Inflammatory macrophage (primary cell): ENCODE measurements around the gene LIN7B.

Experiments used
- DNase-seq, 2 donors: peaks; one replicate each; pipeline ENCODE4 v3.0.0-alpha.2; 2020 to 2022

The LIN7B gene

DNA sequence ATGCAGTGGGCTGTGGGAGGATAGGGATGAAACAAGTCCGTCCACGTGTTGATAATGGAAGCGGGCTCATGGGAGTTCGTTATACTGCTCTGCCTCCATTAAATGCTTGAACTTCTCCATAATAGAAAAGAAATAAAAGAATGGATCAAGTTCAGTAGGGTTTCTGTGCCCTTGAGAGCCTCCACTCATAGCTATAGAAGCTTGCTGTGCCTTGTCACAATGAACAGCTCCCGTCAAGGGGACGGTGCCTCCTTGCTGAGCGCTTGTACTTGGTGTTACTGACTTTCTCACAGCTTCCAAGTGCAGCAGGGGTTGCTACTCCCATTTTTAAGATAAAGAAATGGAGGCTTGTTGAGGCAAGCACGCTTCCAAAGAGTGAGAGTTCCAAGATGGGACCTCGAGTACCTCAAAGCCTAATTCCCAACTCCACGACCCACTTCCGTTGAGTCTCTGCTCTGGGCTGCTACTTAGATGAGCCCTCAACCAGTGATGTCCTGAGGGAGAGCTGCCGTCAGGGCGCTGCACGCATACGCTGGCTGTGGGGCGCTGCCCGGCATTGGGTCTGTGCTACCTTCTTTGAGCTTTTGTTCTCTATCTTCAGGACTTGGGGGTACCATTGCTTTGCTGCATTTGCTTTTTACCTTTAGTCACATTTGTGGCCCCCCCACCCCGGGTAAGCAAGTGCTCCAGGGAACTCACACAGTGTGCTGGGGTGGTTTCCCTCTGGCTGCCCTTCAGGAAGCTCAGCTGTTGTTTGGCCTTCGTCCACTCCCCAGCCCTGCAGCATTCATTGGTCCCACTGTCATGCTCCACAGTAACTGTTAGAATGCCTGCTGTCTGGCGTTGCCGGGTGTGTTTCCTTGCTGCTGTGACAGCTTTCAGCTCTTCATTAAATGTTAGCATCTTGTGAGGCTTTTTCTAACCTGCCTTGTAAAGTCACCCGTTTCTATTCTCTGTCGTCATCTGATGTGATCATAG lies 19.4 kb upstream of the LIN7B start:
- no peak for DNase-seq

DNA sequence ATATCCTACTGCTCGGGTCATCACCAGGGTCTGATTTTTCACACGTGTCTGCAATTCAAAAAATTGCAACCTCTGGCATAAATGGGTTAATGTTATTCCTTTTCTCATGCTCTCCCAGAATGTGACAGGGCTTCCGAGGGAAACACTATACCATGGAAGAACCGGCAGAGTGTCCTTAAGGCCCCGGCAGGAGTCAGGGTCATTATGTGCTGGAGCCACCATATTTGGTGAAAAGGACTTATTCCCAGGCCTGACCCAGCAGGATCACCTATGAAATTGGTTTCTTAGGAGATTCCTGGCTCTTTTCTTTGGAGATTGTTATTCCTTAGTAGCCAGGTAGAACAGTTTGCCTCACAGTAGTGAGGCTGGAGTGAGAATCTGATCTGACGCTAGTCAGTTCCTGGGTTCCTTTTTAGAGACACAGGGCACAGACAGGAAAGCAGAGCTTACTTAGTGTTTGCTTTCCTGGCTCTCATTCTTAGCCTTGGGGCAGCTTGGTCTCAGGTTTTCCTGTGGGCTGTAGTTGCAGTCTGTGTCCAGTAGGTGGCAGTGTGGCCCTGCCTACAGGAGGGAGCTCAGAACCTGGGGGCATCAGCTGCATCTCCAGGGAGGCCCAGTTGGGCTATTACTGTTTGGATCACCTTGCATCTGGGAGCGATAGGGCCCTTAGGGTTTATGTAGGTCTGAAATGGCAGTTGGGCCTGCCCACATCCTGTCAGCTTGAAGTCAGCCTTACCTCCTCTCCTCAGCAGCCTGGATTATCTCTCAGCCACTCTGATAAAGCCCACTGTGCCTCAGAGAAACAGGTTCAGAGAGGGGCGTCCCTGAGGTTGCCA lies 16.5 kb upstream of the LIN7B start:
- DNase-seq, result peak; percentile 74 to 79

DNA sequence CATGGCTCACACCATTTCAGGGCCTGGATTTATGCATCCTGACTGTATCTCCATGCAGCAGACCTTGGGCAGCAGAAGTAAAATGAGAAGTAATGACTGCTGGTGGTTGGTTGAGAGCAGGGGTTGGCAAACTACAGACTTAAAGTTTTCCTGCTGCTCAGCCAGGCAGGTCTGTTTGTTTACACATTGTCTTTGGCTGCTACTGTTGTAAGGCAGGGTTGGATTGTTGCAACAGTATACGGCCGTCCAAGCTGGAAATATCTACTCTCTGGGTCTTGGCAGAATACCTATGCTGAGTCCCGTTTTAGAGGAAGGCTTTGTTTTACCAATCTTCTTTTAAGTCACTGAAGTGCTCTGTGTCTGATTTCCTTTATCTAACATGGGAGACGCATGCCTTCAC lies 15.4 kb upstream of the LIN7B start:
- DNase-seq, result no peak

DNA sequence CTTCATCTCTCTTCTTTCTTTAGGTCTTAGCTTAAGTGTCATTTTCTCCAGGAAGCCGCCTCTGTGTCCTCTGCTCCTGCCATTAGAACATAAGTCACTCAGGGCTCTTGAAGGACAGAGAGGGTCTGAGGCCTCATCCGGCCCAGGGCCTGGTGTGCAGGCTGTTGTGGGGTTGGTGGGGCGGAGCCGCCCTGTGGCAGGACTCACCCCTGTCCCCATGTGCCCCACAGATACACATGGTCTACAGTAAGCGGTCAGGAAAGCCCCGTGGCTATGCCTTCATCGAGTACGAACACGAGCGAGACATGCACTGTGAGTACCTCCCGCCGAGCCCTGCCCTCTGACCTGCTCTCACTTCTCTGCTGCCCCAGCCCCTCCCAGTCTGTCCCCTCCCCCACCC lies 13.0 kb upstream of the LIN7B start:
- DNase-seq, result no peak

DNA sequence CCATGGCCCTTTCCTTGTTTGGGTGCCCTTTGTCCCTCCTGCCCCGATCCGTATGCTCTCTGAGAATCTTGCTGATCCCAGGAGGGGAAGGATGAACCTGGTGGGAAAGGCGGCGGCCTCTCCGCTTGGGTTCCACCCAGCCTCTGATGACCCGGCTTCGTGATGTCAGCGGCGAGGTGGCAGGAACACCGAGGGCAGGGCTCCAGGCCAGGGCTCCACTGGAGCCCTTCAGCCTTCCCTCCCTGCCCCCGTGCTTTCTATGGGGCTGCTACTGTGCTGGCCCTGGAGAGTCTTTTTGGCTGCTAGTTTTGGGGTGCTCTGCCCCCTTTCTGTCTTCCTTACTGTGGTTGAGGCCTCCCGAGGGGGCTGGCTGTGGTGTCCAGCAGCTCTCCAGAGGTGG lies 11.9 kb upstream of the LIN7B start:
- DNase-seq, result no peak

DNA sequence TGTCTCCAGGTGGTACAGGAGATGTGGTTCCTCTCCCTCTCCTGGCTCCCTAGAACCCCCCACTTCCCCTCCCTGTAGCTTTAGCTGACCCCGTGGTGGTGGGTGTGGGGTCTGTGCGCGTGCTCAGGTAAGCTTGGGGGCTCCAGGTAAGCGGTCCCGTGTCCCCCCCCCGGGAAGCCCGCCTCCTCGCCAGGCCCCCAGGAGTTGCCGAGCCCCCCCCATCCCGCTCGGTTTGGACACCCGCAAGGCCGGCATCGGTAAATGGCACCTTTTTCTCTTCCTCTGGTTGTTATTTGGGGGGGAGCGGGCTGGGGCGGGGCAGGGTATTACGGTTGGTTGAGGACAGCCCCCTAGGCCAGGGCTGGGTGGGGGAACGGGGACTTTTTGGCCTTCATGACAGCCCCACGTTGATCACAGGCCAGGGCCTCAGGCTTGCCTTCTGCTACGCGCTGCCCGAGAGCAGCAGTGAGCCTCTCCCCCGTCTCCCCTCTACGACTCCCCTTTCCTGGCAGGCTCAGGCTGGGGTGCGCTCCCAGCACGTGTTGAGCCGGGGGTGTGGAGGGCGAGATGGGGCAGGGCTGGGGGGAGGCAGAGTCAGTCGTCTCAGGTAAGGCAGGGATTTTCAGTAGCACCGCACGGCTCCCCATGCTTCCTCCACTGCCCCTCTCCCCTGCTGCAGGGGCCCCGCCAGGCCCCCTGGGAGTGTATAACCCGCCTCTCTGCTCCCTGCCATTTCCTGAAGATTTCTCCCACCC lies 10.7 kb upstream of the LIN7B start:
- DNase-seq, result no peak

DNA sequence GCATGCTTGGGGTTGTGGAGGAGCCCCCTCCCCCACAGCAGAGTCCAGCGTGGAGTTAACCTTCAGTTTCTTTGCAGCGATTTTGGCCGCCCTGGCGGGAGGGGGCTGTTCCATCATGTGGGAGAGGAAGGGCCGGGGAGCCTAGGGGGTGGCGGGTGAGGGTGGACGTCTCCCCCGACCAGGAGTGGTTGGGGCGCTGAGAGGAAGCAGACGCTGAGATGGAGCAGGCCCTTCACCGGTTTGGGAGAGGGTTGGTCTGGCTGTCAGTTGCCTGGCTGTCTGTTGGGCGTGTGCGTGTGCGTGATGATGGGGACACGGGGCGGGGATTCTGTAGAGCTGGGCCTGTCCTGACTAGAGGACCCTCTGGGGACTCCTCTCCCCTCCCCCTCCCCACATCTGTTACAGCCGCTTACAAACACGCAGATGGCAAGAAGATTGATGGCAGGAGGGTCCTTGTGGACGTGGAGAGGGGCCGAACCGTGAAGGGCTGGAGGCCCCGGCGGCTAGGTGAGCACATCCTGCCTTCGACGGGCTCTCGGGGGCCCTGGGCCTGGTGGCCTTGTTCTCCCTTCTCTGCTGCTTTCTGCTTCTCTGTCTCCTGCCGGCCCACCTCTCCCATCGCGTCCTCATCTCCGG lies 9.8 kb upstream of the LIN7B start:
- DNase-seq, result no peak

DNA sequence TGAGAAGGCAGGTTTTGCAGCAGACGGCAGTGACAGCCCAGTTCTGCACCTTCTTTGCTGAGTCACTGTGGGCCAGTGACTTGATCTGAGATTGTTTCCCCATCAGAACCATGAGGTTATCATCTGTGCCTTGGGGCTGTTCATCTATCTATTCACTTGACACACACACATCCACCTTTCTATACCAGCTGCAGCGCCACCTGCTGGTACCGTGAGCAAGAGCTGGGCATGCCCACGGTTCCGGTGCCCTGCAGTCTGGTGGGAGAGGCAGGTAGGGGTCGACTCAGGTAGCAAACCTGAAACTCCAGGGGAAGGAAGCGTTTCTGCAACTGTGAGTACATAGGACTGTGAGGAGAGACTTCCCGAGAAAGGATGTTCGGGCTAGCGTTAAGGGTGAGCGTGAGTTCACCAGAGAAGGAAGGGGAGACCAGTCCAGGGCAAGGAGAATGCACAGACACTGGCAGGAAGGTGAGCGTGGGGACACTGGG lies 7.5 kb upstream of the LIN7B start:
- peak; percentile 26 to 38 for DNase-seq

DNA sequence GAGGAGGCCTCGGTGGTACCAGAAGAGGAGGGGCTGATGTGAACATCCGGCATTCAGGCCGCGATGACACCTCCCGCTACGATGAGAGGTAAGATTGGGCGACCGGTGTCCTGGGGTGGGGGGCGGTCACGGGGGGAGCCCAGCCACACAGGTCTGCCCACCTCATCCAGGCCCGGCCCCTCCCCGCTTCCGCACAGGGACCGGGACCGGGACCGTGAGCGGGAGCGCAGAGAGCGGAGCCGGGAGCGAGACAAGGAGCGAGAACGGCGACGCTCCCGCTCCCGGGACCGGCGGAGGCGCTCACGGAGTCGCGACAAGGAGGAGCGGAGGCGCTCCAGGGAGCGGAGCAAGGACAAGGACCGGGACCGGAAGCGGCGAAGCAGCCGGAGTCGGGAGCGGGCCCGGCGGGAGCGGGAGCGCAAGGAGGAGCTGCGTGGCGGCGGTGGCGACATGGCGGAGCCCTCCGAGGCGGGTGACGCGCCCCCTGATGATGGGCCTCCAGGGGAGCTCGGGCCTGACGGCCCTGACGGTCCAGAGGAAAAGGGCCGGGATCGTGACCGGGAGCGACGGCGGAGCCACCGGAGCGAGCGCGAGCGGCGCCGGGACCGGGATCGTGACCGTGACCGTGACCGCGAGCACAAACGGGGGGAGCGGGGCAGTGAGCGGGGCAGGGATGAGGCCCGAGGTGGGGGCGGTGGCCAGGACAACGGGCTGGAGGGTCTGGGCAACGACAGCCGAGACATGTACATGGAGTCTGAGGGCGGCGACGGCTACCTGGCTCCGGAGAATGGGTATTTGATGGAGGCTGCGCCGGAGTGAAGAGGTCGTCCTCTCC lies 6.3 kb upstream of the LIN7B start:
- no peak for DNase-seq

DNA sequence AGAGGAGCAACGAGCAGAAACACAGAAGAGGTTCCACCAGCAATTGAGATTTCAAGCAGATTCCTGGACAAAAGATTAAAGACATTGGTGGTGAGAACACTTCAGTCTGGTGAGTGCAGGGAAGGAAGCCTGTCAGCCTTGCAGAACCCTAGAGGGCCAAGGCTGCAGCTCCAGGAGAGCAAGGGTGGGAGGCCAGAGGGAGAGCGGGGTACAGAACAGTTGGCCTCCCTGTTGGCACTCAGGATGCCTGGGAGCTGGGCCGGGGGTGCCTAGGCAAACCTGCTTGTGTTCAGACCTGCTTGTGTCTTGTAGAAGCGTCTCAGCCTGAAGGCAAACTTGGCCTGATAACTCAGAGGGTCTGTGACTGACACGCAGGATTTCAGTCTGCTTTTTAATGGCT lies 5.1 kb upstream of the LIN7B start:
- no peak for DNase-seq

DNA sequence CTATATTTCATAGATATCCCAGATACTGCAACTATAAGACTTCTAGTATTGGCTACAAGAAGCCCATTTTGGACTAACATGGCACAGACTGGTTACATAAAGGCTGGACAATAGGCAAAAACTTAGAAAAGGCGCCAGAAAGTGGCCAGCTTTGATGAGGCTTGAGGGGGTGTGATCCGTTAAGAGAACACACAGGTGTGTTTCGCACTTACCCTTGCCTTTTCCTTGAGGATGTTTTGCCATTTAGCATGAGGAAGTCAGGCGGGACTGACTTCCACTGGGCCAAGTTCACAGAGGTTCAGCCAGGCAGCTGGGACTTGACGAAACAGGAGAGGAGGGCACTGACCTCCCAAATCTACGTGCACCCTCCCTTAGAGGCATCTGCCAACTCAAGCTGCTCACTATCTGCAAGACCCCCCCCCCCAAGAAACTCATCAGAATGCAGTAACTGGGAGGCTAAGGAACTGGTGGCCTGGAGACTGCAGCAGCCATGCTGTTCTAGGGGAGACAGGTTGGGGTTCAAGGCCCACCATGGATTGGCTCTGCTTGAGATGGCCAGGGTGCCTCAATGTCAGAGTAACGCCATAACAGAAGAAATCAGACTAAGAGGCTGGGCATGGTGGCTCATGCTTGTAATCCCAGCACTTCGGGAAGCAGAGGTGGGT lies 4.5 kb upstream of the LIN7B start:
- DNase-seq, result no peak

DNA sequence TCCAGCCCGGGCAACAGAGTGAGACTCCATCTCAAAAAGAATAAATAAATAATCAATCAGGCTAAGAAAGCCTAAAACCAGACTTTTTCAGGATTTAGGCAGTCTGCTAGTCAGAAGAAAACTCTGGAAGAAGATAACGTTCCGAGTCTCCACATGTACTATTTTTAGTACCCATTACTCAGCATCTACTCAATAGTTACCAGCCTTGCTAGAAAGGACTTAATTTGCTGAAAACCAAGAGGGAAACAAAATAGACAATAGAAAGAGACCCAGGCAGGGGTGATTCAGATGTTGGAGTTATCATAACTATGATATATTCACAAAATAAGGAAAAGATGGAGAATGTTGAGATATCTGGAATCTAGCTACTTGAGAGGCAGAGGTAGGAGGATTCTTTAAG lies 3.6 kb upstream of the LIN7B start:
- DNase-seq, result no peak

DNA sequence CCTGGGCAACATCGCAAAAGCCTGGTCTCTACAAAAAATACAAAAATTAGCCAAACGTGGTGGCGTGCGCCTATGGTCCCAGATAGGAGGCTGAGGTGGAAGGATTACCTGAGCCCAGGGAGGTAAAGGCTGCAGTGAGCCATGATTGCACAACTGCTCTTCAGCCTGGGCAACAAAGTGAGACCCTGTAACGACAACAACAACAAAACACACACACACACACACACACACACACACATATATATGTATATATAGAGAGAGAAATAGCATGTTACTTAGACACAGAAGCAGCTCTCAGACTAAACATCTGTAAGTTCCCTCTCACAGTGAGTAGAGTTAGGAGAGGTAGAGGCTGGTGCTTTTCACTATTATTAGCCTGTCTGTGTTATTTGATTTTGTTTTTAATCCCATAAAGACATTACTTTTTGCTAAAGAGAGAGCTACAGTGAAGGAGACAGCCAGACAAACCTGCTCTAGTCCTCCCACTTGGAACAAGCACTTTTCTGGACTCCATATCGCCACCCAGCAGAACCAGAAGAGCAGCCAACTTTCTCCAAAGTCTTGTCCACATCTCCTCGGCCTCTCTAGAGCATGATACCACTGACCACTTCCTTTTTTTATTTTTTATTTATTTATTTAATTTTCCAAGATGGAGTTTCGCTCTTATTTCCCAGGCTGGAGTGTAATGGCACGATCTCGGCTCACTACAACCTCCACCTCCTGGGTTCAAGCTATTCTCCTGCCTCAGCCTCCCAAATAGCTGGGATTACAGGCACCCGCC lies 2.8 kb upstream of the LIN7B start:
- peak in 1 of 2 donors; percentile 12 for DNase-seq

DNA sequence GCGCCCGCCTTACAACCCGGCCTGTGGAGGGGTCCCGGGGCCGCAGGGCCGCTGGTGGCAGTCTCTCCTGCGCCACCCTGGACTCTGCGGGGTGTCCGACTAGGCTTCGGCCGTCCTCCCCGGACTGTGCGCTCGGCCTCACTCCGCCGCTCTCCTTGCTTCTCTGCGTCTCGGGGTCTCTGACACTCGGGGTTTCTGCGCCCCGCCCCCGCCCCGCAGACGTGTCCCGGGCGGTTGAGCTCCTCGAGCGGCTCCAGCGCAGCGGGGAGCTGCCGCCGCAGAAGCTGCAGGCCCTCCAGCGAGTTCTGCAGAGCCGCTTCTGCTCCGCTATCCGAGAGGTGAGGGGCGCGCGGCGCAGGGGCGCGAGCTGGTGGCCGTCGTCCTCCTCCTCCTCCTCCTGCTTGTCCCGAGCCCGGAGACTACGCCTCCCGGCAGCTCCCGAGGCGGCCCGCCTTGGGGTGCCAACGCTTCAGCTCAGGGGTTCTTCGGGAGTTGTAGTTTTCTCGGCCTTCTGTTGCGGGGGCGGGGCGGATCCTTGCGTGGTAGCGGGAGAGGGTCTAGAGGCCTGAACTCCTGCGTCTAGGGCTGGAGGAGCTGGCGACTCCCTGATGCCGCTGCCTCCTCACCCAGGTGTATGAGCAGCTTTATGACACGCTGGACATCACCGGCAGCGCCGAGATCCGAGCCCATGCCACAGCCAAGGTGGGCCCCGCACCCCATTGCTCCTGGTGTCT lies 627 bp downstream of the LIN7B start:
- DNase-seq, result peak; percentile 56 to 60

DNA sequence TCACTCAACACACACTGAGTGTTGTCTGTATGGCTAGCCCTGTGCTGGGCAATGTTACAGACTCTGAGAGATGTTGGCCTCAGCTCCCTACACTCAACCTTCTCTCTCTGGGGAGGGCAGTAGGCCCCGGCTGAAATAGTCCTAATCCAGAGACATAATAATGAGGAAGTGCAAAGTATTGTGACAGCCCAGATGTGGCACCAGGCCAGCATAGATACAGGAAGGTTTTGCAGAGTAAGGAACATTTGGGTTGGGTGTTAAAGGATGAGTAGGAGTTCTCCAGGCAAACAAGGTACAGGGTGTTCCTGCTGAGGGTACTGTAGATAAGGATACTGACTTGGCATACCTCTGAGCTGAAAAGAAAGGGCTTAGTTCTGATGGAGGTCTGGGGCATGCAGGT lies 2.4 kb downstream of the LIN7B start:
- peak; percentile 83 to 86 for DNase-seq

DNA sequence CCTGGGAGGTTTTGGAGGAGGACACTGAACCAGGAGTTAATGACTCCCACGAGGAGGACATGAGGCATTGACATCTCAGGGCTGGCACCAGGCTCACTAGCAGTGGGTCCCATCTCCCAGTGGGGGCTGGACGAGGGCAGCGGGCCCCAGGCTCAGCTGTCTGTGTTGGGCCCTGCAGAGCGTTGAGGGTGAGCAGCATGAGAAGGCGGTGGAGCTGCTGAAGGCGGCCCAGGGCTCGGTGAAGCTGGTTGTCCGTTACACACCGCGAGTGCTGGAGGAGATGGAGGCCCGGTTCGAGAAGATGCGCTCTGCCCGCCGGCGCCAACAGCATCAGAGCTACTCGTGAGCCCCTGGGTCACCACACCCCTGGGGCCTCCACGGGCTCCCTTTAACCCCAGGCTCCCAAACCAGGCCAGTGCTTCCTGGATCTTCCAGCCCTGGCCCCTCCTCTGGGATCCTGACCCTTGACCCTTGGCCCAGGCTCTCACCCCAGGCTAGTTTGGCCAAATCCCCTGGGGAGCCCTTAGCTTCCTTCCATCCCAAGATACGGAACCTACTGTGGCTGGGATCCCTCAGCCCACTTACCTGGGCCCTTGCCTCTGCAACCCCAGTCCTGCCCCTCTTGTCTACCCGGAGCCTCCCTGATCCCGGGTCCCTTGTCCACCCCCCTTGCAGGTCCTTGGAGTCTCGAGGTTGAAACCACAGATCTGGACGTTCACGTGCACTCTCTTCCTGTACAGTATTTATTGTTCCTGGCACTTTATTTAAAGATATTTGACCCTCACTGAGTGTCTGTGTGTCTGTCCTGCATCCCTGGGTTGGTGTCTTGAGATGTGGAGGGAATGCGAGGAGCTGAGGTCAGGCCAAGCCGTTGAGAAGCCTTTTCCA lies 3.8 kb downstream of the LIN7B start:
- DNase-seq, result peak; percentile 6 to 7

DNA sequence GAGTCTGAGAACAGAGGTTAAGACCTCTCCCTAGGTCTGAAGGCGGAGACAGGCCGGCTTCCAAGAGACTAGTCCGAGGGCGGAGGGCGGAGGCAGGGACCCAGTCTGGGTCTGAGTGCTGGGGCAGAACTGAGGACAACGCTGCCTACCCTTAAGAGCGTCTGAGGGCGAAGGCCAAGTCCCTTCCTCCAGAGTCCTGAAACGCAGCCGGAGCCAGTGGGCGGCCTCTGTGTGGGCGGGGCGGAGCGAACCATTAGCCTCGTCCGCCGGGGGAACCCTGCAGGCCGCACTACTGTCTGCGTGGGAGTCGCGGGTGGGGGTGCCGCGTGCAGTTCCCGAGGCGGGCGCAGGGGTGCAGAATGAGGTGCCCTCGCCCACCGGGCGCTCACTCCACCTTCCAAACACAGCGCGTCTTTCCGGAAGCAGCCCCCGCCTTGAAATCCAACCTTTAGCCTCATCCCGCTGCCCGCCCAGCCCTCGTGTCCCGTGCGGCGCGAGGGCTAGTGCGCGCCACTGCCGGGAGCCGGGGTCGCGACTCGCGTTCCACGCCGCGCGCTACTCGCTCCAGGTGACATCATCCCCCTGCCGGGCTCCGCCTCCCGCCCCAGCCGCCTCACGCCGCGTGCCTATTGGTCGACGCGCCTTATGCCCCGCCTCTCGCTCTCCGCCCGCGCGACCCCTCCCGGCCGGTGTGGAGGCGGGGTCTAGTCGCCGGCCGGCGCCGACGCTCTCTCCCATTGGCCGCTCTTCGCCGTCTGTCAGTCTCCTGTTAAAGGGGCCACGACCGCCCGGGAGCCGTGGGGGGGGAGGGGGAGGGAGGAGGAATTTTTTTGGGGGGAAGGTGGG lies 4.6 kb downstream of the LIN7B start, which contains the start of gene C19orf73:
TSS of gene C19orf73 (minus strand) at position 579 of the 846 bp plus-strand sequence. CDS start at position 458, 121 bp downstream.
- peak; percentile 96 to 97 for DNase-seq
